Thyroid gland (tissue), 4 donors: ENCODE data around the gene STRIP1. TPM values are rescaled to one million over a fixed set of nuclear protein-coding genes. Genes with fewer than 3 reads are reported as not detected.

Experiments used
- DNase-seq, 2 donors: peaks; one replicate each; pipeline ENCODE4 v3.0.0-alpha.2; 2019
- H3K27ac ChIP-seq, 3 donors: fragments of 200-600 bp; sonication (generic); 1 replicate in 2 of 3; 2 replicates in 1 of 3; pipeline ENCODE4 v1.5.1; 2016 to 2019; ENCODE audit warnings: mild to moderate bottlenecking in 1 of 3, moderate library complexity in 1 of 3
- H3K27me3 ChIP-seq: fragments of 200-600 bp; sonication (generic); one replicate; pipeline ENCODE4 v1.5.1; 2019
- H3K36me3 ChIP-seq, 2 donors: fragments of 200-600 bp; sonication (generic); one replicate each; pipeline ENCODE4 v1.5.1; 2016 to 2019
- H3K4me1 ChIP-seq, 2 donors: fragments of 200-600 bp; sonication (generic); one replicate each; pipeline ENCODE4 v1.5.1; 2017 to 2019
- H3K4me3 ChIP-seq, 3 donors: fragments of 200-600 bp; sonication (generic); replicated peaks in 1 of 3; 1 replicate in 2 of 3; 2 replicates in 1 of 3; pipeline ENCODE4 v1.5.1; 2016; ENCODE audit warnings: mild to moderate bottlenecking in 1 of 3
- H3K9me3 ChIP-seq: fragments of 200-600 bp; sonication (generic); one replicate; pipeline ENCODE4 v1.5.1; 2017
- POLR2A ChIP-seq, 2 donors: fragments of 450-650 bp; IDR thresholded peaks; one replicate each; pipeline ENCODE4 v1.6.1; 2017; ENCODE audit warnings: antibody characterized with exemption in 2 of 2, mild to moderate bottlenecking in 2 of 2, moderate library complexity in 1 of 2
- WGBS, 2 donors: methylation state at CpG; one replicate each; pipeline ENCODE4 v1.1.5; 2017; 5-methylcytosine and 5-hydroxymethylcytosine counted together
- intact Hi-C: fragments of 100-400 bp; cut with DNase I; formaldehyde crosslinking; loops from one replicate; pipeline ENCODE4 v1.15.1; 2023
- total RNA-seq, 4 donors: library from RNA; depleted of rRNA; stranded (reverse); fragments of >200 nt; gene quantifications; one replicate each; pipeline ENCODE4 v1.2.3, GENCODE V29; 2016
- TF ChIP-seq, protein P1 (sequence below), 6 experiments: fragments of 200-600 bp in 3 of 6; fragments of 450-650 bp in 3 of 6; sonication (generic) in 3 of 6; IDR thresholded peaks; one replicate each; pipeline ENCODE4 v1.5.1; 2016 to 2019; ENCODE audit warnings: antibody characterized with exemption in 6 of 6, mild to moderate bottlenecking in 2 of 6, inconsistent platforms in 1 of 6, moderate library complexity in 1 of 6

STRIP1 gene
- total RNA-seq, 4 donors from 2014 or later, result 36.2 to 63.4 (median 45.2) TPM

GRCh38 chr1:110068646-110069403 is 34.4 kb downstream of the STRIP1 start:
- Histone ChIP-seq H3K4me3 (no peak overlapping the region), H3K4me1 (peaks cover 21 to 26% of the 10 kb centered on the region in 2 donors), H3K27ac (no peak overlapping the region), H3K36me3 (no peaks in the 10 kb centered on the region), H3K9me3 (no peaks in the 10 kb centered on the region), H3K27me3 (peaks cover 39% of the 10 kb centered on the region)
- DNase-seq, result no peak
- TF ChIP-seq POLR2A (IDR thresholded peaks at IDR 0.05), result no peak
- TF ChIP-seq, protein P1, sequence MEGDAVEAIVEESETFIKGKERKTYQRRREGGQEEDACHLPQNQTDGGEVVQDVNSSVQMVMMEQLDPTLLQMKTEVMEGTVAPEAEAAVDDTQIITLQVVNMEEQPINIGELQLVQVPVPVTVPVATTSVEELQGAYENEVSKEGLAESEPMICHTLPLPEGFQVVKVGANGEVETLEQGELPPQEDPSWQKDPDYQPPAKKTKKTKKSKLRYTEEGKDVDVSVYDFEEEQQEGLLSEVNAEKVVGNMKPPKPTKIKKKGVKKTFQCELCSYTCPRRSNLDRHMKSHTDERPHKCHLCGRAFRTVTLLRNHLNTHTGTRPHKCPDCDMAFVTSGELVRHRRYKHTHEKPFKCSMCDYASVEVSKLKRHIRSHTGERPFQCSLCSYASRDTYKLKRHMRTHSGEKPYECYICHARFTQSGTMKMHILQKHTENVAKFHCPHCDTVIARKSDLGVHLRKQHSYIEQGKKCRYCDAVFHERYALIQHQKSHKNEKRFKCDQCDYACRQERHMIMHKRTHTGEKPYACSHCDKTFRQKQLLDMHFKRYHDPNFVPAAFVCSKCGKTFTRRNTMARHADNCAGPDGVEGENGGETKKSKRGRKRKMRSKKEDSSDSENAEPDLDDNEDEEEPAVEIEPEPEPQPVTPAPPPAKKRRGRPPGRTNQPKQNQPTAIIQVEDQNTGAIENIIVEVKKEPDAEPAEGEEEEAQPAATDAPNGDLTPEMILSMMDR (IDR thresholded peaks at IDR 0.05), result no peak
- WGBS, 2 donors, result 6 to 7% methylated on average over 47 to 64 of the region's 68 CpGs
- intact Hi-C loops, result no loop called here

- TF ChIP-seq POLR2A (IDR thresholded peaks at IDR 0.05), result no peak
- TF ChIP-seq, protein P1 (IDR thresholded peaks at IDR 0.05), result no peak
- no peak for DNase-seq
Observed at GRCh38 chr1:110069404-110070281, 35.2 kb downstream of the STRIP1 start.

DNA sequence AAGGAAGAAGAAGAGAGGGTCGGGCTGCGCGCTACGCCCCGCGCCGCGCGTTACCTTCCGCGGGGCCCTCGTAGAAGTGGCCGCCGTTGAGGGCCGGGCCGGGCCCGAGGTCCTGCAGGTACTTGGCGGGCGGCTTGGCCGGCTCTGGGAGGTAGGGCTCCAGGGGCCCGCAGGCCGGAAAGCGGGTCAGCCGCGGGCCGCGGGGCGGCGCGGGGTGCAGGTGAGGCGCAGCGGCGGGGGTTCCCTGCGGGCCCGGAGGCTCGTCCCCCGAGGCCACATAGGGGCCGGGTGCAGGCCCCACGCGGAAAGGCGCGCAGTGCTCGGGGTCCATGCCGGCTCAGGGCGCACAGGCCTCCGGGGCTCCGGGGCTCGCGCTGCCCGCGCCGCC is 35.9 kb downstream of the STRIP1 start:
- 9 to 24% methylated on average over 16 to 28 of the region's 52 CpGs for WGBS, 2 donors
- Histone ChIP-seq H3K27ac (no peak overlapping the region), H3K27me3 (peaks cover 39% of the 10 kb centered on the region), H3K36me3 (no peaks in the 10 kb centered on the region), H3K4me1 (peaks cover 21 to 26% of the 10 kb centered on the region in 2 donors), H3K9me3 (no peaks in the 10 kb centered on the region), H3K4me3 (no peak overlapping the region)
- intact Hi-C loops, result no loop called here
- TF ChIP-seq POLR2A (IDR thresholded peaks at IDR 0.05), result no peak
- TF ChIP-seq, protein P1 (IDR thresholded peaks at IDR 0.05), result no peak
- DNase-seq, result no peak

More at GRCh38 chr1:110069404-110070281, 35.2 kb downstream of the STRIP1 start:
- H3K27ac ChIP-seq, result no peak overlapping the region
- H3K4me1 ChIP-seq, result peaks cover 21 to 26% of the 10 kb centered on the region in 2 donors
- 27 to 41% methylated on average over 22 to 33 of the region's 64 CpGs for WGBS, 2 donors
- intact Hi-C loops, result no loop called here
- peaks cover 39% of the 10 kb centered on the region for H3K27me3 ChIP-seq
- H3K4me3 ChIP-seq, result no peak overlapping the region
- H3K36me3 ChIP-seq, result no peaks in the 10 kb centered on the region
- no peaks in the 10 kb centered on the region for H3K9me3 ChIP-seq

- no peak within 1 kb of the TSS for H3K27ac ChIP-seq
- no peak within 1 kb of the TSS for H3K4me3 ChIP-seq
- no peak for TF ChIP-seq POLR2A (IDR thresholded peaks at IDR 0.05)
- TF ChIP-seq, protein P1 (IDR thresholded peaks at IDR 0.05), result no peak
- WGBS, 2 donors, result 43 to 62% methylated on average over 3 to 5 of the region's 27 CpGs
- H3K4me1 ChIP-seq, result peaks cover 21 to 26% of the 10 kb centered on the region in 2 donors
- DNase-seq, result no peak
- H3K36me3 ChIP-seq, result no peaks in the 10 kb centered on the region
- intact Hi-C loops, result no loop called here
- H3K27me3 ChIP-seq, result peaks cover 39% of the 10 kb centered on the region
- H3K9me3 ChIP-seq, result no peaks in the 10 kb centered on the region
Observed at GRCh38 chr1:110070671-110071242, 36.3 kb downstream of the STRIP1 start, which contains the start of gene ALX3. TSS of gene ALX3 (minus strand) at chr1:110070672. CDS start at chr1:110070612, 60 bp downstream.
